ENCODE measurements around the gene MYD88.
A peak's percentile ranks its signal among the peaks of the same experiment; 100 is the strongest.

MYD88 gene

DNA sequence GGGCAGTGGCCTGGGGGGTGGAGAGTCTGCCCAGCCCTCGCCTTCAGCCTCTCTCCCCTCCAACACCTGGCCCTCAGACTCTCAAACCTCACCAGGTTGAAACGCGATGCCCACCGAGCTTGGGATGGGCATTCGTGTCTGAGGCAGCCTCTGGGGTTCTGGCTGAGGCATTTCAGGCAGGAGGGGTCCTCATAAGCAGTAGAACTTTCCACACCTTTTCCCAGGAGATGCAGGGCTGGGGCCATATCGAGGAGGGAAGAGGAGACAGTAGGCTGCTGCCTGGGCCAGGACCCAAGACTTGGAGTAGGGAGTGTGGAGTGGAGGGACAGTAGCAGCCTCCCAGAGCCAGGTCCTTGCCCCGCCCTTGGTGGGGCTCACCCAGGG, 26.1 kb upstream of the MYD88 start:
- DNase-seq (ENCODE audit: low spot score): no peak

DNA sequence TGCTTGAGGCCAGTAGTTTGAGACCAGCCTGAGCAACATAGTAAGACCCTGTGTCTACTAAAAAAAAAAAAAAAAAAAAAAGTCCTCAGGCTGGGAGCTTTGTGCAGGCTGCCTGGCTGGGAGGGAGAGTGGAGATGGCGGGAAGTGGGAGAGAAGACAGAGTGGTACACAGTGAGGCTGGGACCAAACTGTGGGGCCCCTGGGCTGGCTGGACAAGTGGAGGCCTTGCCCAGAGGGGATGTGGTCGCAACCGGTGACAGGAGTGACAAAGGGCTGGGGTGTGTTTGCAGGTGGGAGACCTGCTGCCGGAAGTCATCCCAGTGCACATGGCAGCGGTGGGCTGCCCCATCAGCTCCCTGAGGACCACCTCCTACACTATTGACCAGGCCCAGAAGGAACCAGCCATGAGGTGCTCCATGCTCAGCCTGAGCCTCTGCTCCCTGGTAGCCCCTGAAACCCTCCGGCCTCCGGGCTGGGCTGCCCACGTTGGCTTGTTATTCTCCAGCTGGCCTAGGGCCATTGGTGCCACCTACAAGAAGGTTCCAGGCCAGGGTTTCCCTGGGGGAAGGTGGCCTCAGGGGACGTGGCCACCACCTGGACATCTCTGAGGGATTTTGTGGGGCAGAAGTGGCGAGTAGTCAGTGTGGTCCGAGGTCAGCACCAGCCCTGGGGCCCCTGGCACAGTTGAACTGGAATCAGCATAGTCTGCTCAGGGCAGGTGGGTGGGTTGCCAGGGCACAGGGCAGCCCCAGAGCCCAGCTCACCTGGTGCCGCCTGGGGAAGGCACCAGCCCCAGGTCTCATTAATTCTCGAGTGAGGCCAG, 24.2 kb upstream of the MYD88 start:
- no peak for DNase-seq (ENCODE audit: low spot score)

DNA sequence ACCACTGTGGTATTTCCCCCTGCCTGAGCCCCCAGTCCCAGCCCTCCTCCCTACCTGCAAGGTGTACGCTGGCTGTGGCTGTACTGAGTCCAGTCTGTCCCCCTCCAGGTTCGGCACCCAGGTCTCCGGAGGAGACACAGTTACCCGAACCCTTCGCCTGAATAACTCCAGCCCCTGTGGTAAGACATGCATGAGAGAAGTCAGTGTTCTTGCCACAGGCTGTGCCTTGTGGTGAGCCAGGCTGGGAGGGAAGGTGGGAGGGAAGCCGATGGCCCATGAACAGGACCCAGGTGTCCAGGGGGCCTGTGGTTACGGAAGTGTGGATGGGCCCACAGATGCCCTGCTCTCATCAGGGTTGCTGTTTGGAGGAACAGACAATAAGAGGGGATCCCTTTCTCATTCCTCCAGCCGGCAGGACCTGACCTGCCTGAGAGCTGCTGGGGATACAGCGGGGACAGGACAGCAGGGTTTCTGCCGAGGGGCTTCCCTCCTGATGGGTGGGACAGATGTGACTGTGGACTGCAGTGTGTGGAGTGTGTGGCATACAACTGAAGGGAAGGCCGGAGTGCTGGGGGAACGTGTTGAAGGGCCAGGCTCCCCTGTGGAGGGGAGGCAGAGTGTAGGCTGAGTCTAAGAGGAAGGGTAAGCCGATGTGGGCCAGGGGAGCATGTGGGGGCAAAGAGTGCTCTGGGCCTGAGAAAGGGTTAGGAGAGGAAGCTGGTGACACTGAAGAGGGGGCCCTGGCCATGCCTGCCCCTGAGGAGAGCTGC, 23.4 kb upstream of the MYD88 start:
- no peak for DNase-seq (ENCODE audit: low spot score)

DNA sequence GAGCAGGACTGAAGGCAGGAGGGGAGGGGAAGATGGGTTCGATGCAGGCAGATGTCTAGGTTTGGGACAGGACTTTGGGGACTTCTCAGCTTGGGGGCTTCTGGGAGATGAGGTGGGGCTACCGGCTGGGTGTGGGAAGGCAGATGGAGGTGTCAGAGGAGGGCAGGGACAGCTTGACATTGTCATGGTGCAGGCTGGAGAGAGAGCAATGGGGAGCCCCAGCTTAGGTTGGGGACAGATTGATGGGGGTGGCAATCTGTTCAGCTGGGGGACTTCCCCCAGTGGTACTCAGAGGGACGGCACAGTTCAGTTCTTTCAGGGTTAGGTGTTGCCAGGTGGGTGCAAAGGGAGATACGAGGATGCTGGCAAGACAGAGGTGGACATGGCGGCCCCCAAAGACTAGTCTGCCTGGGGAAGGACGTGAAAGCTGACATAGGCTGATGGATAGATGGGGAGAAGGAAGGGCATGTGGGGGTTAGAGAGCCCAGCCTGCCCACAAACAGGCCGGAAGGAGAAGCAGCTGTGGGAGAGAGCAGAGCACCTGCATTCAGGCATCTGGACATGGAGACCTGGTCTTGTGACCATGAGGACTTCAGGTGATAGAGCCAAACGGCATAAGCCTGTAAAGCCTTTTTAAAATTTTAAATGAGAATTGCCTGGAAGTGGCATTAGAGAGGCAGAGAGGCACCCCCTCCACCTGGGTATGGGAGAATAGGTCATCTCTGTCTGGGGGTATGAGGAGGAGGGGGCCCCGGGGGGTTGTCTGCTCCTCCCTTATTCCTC, 22.6 kb upstream of the MYD88 start:
- no peak for DNase-seq (ENCODE audit: low spot score)

DNA sequence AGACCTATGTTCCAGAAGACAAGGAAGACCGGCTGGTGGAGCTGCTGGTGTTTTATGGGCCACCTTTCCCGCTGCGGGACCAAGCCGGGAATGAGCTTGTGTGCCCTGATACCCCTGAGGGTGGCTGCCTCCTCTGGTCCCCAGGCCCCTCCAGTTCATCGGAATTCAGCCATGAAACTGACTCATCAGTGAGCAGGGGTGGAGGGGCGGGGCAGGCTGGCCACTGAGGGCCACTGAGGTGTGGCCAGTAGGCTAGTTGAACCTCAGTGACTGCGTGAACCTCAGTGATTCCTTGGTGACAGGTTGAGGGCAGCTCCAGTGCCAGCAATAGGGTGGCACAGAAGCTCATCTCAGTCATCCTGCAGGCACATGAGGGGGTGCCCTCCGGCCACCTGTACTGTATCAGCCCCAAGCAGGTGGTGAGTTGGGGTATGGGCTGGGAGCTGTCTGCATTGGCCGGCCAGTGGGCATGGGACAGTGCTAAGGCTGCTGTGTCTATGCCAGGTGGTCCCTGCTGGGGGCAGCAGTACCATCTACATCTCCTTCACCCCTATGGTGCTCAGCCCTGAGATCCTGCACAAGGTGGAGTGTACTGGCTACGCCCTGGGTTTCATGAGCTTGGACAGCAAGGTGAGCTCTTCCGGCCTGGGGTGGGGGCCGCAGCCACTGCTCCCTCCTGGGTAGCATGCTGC, 21.8 kb upstream of the MYD88 start:
- no peak for DNase-seq (ENCODE audit: low spot score)

DNA sequence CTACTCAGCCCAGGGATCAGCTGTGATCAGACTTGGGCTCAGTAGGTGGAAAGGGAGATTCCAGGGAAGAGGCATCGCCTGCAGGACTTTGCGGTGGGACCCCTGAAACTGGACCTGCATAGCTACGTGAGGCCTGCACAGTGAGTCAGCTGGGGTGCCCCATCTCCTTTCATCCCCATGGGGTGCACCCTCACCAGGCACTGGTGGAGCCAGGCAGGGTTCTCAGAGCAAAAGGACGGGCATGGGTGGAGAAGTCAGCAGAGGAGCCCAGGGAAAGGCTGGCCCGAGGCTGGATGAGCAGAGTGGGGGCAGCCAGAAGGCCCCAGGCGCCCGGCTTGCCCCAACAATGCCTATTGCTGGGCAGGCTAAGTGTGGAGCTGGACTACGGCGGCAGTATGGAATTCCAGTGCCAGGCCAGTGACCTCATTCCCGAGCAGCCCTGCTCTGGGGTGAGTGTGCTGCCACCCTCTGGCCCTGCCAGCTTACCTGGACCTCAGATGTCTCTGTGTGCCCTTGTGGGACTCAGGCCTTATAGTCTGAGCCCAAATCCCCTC, 21.2 kb upstream of the MYD88 start:
- no peak for DNase-seq (ENCODE audit: low spot score)

DNA sequence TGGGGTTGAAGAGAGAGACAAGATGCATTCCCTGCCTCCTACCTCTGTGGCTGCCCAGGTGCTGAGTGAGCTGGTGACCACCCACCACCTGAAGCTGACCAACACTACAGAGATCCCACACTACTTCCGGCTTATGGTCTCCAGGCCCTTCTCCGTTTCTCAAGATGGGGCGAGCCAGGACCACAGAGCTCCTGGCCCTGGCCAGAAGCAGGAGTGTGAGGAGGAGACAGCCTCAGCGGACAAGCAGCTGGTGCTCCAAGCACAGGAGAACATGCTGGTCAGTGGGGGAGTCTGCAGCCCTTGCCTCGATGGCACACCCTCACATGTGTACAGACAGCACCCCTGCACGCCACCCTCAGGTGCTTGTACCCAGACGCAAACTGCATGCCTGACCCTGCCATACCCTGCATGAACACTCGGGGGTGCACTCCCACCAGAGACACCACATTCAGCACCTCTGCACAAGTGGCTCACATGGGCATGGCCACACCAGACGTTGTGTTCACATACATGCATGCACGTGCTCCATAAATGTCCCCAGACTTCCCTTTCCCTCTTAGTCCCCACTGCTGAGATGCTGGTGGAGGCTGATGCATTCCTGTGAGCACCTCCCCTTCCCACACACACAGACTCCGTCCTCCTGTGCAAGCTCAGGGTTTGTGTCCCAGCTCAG, 20.6 kb upstream of the MYD88 start:
- peak; percentile 75 for DNase-seq (ENCODE audit: low spot score)

DNA sequence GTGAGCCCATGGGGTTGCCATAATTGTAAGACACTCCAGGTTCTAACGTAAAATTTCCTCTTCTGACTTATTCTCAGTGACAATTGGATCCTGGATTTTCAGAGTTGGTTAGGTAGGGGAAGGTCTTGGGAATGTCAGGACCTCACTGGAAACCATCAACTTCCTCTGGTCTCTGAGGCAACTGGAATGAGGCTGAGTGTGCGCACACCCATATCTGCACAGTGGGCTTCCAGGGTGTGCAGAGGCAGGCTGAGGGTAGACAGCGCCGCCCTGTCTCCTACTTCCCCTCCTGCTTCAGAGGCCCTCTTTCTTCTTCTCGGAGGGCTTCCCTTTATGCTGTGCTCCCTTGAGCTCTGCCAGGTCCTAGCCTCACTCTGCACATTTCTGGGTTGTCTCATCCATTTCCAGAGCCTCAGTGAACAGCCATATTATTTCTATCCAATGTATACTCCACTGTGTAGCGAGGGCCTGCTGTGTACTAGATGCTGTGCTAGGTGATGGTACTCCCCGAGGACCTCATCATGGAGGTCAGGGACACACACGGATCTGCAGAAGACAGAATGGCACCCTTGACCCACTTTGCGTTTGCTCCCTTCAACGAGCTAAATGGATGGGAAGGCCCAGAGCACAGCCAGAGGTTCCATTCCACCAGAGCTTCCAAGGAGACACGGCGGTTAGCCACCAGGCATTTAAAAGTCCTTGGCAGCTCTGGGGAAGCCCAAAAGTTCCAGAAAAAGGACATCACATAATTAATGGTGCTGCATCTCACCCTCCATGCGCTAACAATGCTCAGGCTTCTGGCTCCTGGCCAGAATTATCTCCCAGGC, 19.8 kb upstream of the MYD88 start:
- no peak for DNase-seq (ENCODE audit: low spot score)

DNA sequence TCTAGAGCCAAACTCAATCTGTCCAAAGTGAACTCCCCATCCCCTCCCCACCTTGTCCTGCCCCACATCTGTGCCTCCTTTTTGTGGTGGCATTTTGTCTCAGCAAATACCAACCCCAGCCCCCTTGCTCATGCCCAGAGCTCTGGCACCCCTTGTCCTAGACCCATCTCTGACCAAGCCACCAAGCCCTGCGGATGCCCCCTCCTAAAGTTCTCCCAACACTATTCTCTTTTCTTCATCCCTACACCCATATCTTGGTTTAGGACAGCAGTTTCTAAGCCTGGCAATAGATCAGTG, 19.3 kb upstream of the MYD88 start:
- no peak for DNase-seq (ENCODE audit: low spot score)

DNA sequence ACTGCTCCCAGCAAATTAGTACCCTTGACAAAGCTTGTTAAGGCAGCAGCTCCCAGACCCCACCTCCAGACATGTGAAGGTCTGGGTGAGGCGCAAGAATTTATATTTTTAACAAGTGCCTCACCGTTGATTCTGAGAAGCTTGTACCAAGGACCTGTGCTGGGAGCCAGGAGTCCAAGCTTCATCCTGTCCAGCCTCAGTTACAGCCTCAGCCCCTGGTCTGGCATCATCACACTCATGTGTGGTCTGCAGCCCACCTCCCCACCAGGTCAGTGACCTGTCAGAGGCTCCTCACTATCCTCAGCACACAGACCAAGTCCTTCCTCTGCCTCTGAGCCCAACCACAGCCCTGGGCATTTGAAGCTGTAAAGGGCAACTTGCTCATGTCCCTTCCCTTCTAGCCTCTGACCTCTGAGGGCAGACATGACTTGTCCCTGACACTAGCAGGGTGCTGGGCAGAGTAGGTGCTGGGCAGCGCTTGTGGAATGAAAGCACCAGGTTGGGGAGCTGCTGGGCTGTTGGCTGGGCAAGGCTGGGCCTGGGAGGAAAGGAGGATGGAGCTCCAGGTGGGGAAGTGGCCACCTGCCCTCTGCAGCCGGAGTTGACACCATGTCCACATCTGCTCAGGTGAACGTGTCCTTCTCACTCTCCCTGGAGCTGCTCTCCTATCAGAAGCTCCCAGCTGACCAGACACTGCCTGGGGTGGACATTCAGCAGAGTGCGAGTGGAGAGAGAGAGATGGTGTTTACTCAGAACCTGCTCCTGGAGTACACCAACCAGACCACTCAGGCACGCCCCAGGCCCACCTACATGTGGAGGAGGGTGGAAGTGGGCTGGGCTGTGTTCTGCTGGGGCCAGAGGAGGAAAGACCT, 18.4 kb upstream of the MYD88 start:
- no peak for DNase-seq (ENCODE audit: low spot score)

DNA sequence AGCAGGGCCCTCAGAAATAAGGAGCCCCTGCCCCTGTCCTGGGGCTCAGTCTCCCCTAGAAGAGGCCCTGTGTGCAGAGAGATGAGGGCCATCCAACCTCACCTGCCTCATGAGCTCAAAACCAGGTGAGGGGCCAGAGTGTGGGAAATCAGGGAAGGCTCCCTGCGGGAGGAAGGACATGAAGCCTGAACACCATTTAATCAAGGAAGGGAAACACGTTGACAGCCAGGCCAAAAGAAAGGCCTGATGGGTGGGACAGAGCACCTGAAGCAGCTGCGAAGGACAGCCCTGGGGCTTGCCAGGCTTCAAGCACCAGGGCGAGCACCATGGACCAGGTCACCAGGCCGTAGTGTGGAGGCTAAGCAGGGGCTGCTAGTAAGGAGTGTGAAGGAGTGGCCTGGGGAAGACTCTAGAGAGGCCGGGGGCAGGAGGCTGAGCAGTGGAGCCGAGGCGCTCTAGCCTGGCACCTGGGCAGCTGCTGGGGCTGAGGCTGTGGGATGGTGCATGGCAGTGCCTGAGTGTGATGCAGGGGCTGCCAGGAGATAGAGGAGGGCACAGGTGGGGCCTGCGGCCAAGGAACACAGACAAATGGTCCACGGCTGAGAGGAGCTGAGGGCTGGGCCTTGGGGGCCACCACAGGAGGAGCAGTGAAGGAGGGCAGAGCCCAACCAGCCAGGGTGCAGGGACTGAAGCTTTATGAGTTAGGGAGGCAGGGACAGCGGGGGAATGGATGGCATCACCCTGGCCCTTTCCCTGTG, 17.6 kb upstream of the MYD88 start:
- no peak for DNase-seq (ENCODE audit: low spot score)

DNA sequence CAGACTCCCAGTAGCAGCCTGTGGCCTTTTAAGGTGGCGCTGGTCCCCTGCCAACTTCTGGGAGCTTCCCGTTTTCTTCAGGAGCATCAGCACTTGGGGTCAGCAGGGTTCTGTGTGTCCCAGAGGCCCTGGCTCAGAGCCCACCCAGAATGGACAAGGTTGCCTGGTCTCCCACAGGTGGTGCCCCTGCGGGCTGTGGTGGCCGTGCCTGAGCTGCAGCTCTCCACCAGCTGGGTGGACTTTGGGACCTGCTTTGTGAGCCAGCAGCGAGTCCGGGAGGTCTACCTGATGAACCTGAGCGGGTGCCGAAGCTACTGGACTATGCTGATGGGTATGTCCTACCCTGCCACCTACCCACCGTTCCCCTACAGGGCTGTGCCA, 17.0 kb upstream of the MYD88 start:
- DNase-seq (ENCODE audit: low spot score): no peak

DNA sequence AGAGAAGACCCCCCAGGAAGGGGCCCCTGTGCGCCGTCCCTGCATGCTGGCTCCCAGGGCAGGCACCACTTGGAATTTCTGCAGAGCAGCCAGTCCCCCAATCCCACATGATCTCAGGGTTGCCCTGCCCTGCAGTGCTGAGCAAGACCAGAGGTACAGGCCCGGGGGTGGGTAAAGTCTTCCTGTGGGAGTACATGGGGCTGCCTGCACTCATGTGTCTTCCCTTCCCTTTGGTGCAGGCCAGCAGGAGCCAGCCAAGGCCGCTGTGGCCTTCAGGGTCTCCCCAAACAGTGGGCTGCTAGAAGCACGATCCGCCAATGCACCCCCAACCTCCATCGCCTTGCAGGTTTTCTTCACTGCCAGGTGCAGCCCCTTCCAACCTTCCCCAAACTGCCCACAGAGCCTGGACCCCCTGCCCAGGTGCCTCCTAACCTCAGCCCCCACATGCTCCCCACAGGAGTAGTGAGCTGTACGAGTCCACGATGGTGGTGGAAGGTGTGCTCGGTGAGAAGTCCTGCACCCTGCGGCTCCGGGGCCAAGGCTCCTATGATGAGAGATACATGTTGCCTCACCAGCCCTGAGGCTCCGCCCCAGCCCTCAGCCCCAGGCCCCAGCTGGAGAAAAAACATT, 16.5 kb upstream of the MYD88 start:
- no peak for DNase-seq (ENCODE audit: low spot score)

DNA sequence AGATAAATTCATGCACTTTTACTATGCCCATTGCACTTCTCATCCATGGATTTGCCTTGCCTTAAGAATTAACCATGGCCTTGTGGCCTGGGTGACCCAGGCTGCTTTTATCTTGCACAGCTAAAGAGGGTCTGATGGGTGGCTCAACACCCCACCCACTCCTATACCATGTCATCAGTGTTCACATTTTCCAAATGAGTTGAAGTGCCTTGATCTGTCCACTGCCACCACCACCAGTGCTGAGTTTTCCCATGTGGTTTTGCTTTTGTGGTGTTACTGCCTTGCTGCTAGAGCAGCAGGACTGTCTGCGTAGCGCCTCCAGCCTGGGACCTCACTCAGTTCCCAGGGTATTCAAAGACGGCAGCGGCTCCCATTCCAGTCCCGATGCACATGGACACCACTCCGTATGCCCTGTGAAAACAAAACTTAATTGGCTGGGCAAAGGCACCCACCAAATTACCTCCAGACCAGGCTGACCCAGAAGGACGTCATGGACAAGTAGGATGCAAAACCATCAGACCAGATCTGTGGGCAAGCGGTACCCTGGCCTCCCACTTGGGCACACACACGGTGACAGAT, 15.7 kb upstream of the MYD88 start:
- no peak for DNase-seq (ENCODE audit: low spot score)

DNA sequence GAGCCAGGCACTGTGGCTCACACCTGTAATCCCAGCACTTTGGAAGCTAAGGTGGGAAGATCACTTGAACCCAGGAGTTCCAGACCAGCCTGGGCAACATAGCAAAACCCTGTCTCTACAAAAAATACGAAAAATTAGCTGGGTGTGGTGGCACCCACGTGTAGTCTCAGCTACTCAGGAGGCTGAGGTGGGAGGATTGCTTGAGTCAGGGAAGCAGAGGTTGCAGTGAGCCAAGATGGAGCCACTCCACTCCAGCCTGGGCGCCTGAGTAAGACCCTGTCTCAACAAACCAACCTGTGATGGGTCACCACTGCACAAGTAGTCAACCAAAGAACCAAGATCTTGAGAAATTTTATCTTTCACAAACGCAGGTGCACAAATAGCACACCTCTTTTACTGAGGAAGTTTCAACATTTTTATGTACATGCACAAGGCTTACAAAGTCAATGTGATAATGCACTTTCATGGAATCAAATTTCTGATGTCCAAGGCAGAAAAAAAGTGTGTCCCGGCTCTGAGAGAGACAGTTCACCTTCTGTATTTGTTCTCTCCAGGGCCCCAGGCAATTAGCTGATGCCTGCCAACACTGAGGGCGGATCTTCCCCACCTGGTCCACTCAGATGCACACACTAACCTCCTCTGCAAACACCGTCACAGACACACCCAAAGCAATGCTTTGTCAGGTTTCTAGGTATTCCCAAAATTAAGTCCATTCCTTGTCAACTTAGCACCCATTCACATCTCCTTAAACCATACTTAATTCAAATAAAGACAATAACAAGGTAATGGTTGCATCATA, 13.9 kb upstream of the MYD88 start:
- no peak for DNase-seq (ENCODE audit: low spot score)

DNA sequence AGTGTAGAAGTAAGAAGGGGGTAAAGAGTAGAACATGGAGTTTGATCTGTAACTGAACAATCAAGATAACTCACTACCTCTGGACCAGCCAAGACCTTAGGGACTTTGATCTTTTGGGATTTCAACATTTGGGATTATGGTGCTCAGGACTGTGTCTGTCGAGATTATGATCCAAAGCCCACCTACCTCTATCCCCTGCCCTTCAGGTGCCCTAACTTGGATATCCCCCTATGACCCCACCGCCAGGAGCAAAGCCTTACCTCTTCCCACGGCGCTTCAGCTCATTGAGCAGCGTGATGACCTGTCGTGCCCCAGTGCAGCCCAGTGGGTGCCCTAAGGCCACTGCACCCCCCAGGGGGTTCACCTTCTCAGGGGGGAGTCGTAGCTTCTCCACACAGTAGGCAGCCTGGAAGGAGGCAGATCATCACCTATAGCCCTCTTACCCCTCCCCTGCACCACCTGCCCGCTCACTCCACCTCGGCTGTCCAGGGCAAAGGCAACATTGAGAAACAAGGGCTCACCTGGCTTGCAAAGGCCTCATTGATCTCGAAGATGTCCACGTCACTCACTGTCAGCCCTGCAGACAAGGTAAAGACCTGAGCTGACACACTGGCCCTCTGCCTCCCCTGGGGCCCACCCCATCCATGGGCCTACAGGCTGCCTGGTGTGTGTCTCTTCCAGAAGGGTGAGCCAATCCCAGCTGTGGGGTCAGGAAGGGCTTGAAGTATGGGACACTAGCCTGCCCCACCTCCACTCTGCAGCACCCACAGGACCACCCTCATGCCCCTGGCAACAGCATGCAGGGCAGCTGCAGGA, 12.9 kb upstream of the MYD88 start:
- DNase-seq (ENCODE audit: low spot score): no peak
